Glutamatergic neuron (in vitro differentiated cells): ENCODE data around the gene EDN1. TPM values are rescaled to one million over a fixed set of nuclear protein-coding genes. Genes with fewer than 3 reads are reported as not detected.

Experiments used
- DNase-seq: peaks from one replicate; pipeline ENCODE4 v3.0.0; 2022
- H3K27ac Mint-ChIP-seq: one replicate; pipeline ENCODE4 v1.8.0; 2020; ENCODE audit warnings: mild to moderate bottlenecking, mixed read lengths, inconsistent platforms; ENCODE audit not compliant: unreplicated experiment
- H3K27me3 Mint-ChIP-seq: one replicate; pipeline ENCODE4 v1.8.0; 2020; ENCODE audit warnings: mild to moderate bottlenecking, moderate library complexity, mixed read lengths, inconsistent platforms; ENCODE audit not compliant: unreplicated experiment
- H3K36me3 Mint-ChIP-seq: one replicate; pipeline ENCODE4 v1.8.0; 2020; ENCODE audit warnings: mild to moderate bottlenecking, mixed read lengths, inconsistent platforms; ENCODE audit not compliant: unreplicated experiment
- H3K4me1 Mint-ChIP-seq: one replicate; pipeline ENCODE4 v1.8.0; 2020; ENCODE audit warnings: mild to moderate bottlenecking, low read depth, mixed read lengths, inconsistent platforms; ENCODE audit not compliant: unreplicated experiment
- H3K4me3 Mint-ChIP-seq: one replicate; pipeline ENCODE4 v1.8.0; 2020; ENCODE audit warnings: mild to moderate bottlenecking, mixed read lengths, inconsistent platforms; ENCODE audit not compliant: unreplicated experiment
- H3K9me3 Mint-ChIP-seq: one replicate; pipeline ENCODE4 v1.8.0; 2020; ENCODE audit warnings: mild to moderate bottlenecking, moderate library complexity, mixed read lengths, inconsistent platforms; ENCODE audit not compliant: unreplicated experiment
- CTCF ChIP-seq: fragments of 200-600 bp; sonication (generic); IDR thresholded peaks from one replicate; pipeline ENCODE4 v1.5.0; 2021; ENCODE audit not compliant: partially characterized antibody, unreplicated experiment
- total RNA-seq: library from RNA; stranded (reverse); fragmentation: NEBNext Ultra II Directional; extraction: Animal tissue kit (Norgen Biotek cat#: 25700); gene quantifications from one replicate; pipeline ENCODE4 v1.2.1, GENCODE V29; 2021; ENCODE audit not compliant: unreplicated experiment

EDN1 gene
- total RNA-seq, 1 donor from 2014 or later, result 0.54 TPM

- Mint-ChIP-seq H3K27me3 (no peaks in the 10 kb centered on the region), H3K4me3 (no peak overlapping the region), H3K27ac (no peak overlapping the region), H3K9me3 (no peaks in the 10 kb centered on the region), H3K4me1 (no peaks in the 10 kb centered on the region), H3K36me3 (no peaks in the 10 kb centered on the region)
- no peak for DNase-seq
- no peak for TF ChIP-seq CTCF
Observed at GRCh38 chr6:12245763-12246718, 44.1 kb upstream of the EDN1 start.

- Mint-ChIP-seq H3K27ac (no peak overlapping the region), H3K9me3 (no peaks in the 10 kb centered on the region), H3K36me3 (no peaks in the 10 kb centered on the region), H3K4me3 (no peak overlapping the region), H3K27me3 (no peaks in the 10 kb centered on the region), H3K4me1 (no peaks in the 10 kb centered on the region)
- TF ChIP-seq CTCF, result no peak
- DNase-seq, result no peak
Observed at GRCh38 chr6:12246900-12247299, 43.3 kb upstream of the EDN1 start.

- H3K9me3 Mint-ChIP-seq, result no peaks in the 10 kb centered on the region
- TF ChIP-seq CTCF, result no peak
- H3K36me3 Mint-ChIP-seq, result no peaks in the 10 kb centered on the region
- no peaks in the 10 kb centered on the region for H3K4me1 Mint-ChIP-seq
- no peak overlapping the region for H3K27ac Mint-ChIP-seq
- H3K27me3 Mint-ChIP-seq, result no peaks in the 10 kb centered on the region
- H3K4me3 Mint-ChIP-seq, result no peak overlapping the region
- DNase-seq, result no peak
Observed at GRCh38 chr6:12249541-12250382, 40.4 kb upstream of the EDN1 start.

- Mint-ChIP-seq H3K9me3 (no peaks in the 10 kb centered on the region), H3K4me3 (no peak overlapping the region)
Observed at GRCh38 chr6:12250383-12250770, 39.8 kb upstream of the EDN1 start.

More at GRCh38 chr6:12250383-12250770, 39.8 kb upstream of the EDN1 start:
- TF ChIP-seq CTCF, result no peak
- Mint-ChIP-seq H3K27me3 (no peaks in the 10 kb centered on the region), H3K27ac (no peak overlapping the region), H3K4me1 (no peaks in the 10 kb centered on the region), H3K36me3 (no peaks in the 10 kb centered on the region)
- DNase-seq, result no peak
